Motor neuron (in vitro differentiated cells): Measurements from ENCODE around the gene VCPKMT. TPM values are rescaled to one million over a fixed set of nuclear protein-coding genes. Genes with fewer than 3 reads are reported as not detected.

Experiments used
- ATAC-seq, 8 experiments: fragments of 200-7000 bp; cut with Tn5 transposase; replicated peaks in 6 of 8; 2 replicates each; pipeline ENCODE4 v1.8.0; 2021; ENCODE audit warnings: mild to moderate bottlenecking in 8 of 8, moderate library complexity in 8 of 8
- H3K27ac ChIP-seq, 2 donors: fragments of 250-450 bp; sonication (Bioruptor Pico); 2 replicates each; pipeline ENCODE4 v1.9.0; 2021; ENCODE audit warnings: antibody characterized with exemption in 2 of 2, mild to moderate bottlenecking in 2 of 2, moderate library complexity in 1 of 2
- H3K4me1 ChIP-seq, 2 donors: fragments of 250-450 bp; sonication (Bioruptor Pico); replicated peaks in 1 of 2; 2 replicates each; pipeline ENCODE4 v1.6.1; 2021; ENCODE audit warnings: antibody characterized with exemption in 2 of 2, mild to moderate bottlenecking in 2 of 2, moderate library complexity in 1 of 2
- H3K4me3 ChIP-seq, 5 donors: fragments of 250-450 bp; sonication (Bioruptor Pico); 2 replicates each; pipeline ENCODE4 v1.9.0; 2021; ENCODE audit warnings: antibody characterized with exemption in 5 of 5, mild to moderate bottlenecking in 5 of 5, moderate library complexity in 4 of 5
- WGBS, 10 experiments: fragments of 450-650 bp; shearing (Covaris generic); methylation state at CpG; one replicate each; pipeline ENCODE4 v1.0.0; 2022; 5-methylcytosine and 5-hydroxymethylcytosine counted together
- in situ Hi-C, 9 experiments: fragments of 400-800 bp; cut with MboI; loops; one replicate each; pipeline ENCODE4 v1.15.0; 2021; ENCODE audit warnings: low sequenced_read_pairs in 9 of 9, low pct_unique_long_range_greater_than_20kb in 2 of 9; ENCODE audit not compliant: unreplicated experiment in 9 of 9
- total RNA-seq, 8 experiments: library from RNA; unstranded; fragments of 300-600 nt; gene quantifications; 2 replicates each; pipeline versions ENCODE4 v1.2.3 to v1.2.4, GENCODE V29; 2022

VCPKMT gene
- total RNA-seq, 8 experiments from 2014 or later: 9.2 to 12.3 (median 10.7) TPM

GRCh38 chr14:50110323-50111037 lies 5.9 kb downstream of the VCPKMT start:
- Histone ChIP-seq H3K4me3 (no peak overlapping the region), H3K27ac (no peak overlapping the region), H3K4me1 (peaks cover 4 to 7% of the 10 kb centered on the region in 2 donors)
- in situ Hi-C loops: loop anchor here in 5 of 9 experiments (25.0 kb wide), 2 partner anchors 248 to 473 kb away; partner anchors contain the start of genes NEMF (in 5 of the 5) and DNAAF2 (in 1 of the 5)
- 83 to 100% (median 90%) methylated on average over 1 to 4 of the region's 4 CpGs; no CpG with 5 or more reads in 1 of the 10 experiments for WGBS, 10 experiments
- no peak for ATAC-seq

DNA sequence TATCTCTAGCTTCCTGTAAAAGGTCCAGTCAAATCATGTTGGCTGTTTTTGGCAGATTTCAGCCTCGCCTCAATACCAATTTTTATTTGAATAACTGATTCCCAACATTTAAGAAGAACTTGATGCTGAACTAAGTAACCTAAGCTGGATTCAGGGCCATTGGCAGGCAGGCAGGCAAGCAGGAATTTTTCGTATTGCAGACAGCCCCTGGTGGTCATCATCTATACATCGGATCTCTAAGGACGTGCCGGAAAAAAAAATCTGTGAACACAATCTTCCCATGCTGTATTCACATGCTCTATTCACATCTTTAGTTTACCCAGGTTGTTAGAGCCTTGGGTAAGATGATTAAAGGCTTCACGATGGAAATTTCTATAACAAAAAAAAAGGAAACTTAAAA lies 7.0 kb downstream of the VCPKMT start:
- in situ Hi-C loops: loop anchor here in 8 of 9 experiments (10.0 to 25.0 kb wide), 3 partner anchors 245 to 472 kb away; partner anchors contain the start of genes NEMF (in 5 of the 8) and DNAAF2 (in 1 of the 8)

GRCh38 chr14:50107850-50108249 lies 8.5 kb downstream of the VCPKMT start:
- Histone ChIP-seq H3K4me1 (no peaks in the 10 kb centered on the region), H3K4me3 (no peak overlapping the region), H3K27ac (no peak overlapping the region)
- WGBS, 10 experiments: 75 to 100% (median 100%) methylated on average over 1 to 2 of the region's 2 CpGs; no CpG with 5 or more reads in 3 of the 10 experiments
- no peak for ATAC-seq
- in situ Hi-C loops: loop anchor here in 8 of 9 experiments (10.0 to 25.0 kb wide), 3 partner anchors 243 to 471 kb away; partner anchors contain the start of genes NEMF (in 5 of the 8) and DNAAF2 (in 1 of the 8)

More for the DNA sequence above, 7.0 kb downstream of the VCPKMT start:
- Histone ChIP-seq H3K4me1 (no peaks in the 10 kb centered on the region), H3K27ac (no peak overlapping the region), H3K4me3 (no peak overlapping the region)
- WGBS, 10 experiments: 71 to 100% (median 84%) methylated on average over 1 to 6 of the region's 6 CpGs; no CpG with 5 or more reads in 1 of the 10 experiments
- ATAC-seq: peak in 1 of 8 experiments; percentile 35

DNA sequence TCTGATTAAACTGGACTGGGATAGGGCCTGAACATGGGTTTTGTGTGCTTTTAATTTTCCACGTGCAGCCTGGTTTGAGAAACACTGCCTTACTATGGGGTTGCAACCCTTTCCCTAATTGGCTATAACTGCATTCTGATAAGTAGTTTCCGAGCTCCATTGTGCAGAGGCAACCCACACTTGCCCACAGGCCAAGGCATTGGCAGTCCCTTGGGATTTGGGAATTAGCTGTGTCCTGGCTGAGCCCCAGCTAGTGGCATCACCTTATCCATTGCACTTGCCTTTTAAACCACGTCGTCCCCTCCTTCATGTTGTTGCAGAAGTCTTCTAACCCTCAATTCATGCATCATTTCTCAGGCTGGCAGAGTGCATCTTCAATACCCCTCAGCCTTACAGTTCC lies 10.2 kb downstream of the VCPKMT start:
- H3K27ac ChIP-seq: no peak overlapping the region
- no peak for ATAC-seq
- no peak overlapping the region for H3K4me3 ChIP-seq
- no peaks in the 10 kb centered on the region for H3K4me1 ChIP-seq
- in situ Hi-C loops: loop anchor here in 8 of 9 experiments (10.0 to 25.0 kb wide), 3 partner anchors 241 to 469 kb away; partner anchors contain the start of genes NEMF (in 5 of the 8) and DNAAF2 (in 1 of the 8)
- 8 to 100% (median 63%) methylated on average over 1 to 4 of the region's 4 CpGs; no CpG with 5 or more reads in 1 of the 10 experiments for WGBS, 10 experiments

GRCh38 chr14:50103558-50103957 lies 12.8 kb downstream of the VCPKMT start:
- ATAC-seq: no peak
- no peak overlapping the region for H3K4me3 ChIP-seq
- H3K27ac ChIP-seq: no peak overlapping the region
- no peaks in the 10 kb centered on the region for H3K4me1 ChIP-seq
- WGBS, 10 experiments: 67 to 100% (median 91%) methylated on average over 1 to 6 of the region's 6 CpGs
- in situ Hi-C loops: loop anchor here in 8 of 9 experiments (10.0 to 25.0 kb wide), 3 partner anchors 239 to 466 kb away; partner anchors contain the start of genes NEMF (in 5 of the 8) and DNAAF2 (in 1 of the 8)

DNA sequence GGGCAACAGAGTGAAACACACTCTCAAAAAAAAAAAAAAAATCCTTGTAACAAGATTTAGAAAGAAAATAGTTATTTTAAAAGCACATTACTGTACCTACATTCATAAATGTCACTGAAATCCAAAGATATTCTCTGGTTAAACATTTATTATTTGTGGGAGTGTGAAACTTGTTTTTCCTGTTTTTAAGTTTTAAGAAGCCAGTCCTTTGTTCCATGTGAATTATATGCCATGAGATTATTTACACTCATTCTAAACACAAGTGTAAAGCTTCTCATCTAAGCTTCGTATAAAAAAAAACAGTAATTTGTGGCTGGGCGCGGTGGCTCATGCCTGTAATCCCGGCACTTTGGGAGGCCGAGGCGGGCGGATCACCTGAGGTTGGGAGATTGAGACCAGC lies 15.0 kb downstream of the VCPKMT start:
- ATAC-seq: no peak
- 92 to 100% (median 97%) methylated on average over 1 to 7 of the region's 7 CpGs; no CpG with 5 or more reads in 2 of the 10 experiments for WGBS, 10 experiments
- no peak overlapping the region for H3K4me3 ChIP-seq
- H3K27ac ChIP-seq: no peak overlapping the region
- no peaks in the 10 kb centered on the region for H3K4me1 ChIP-seq
- in situ Hi-C loops: loop anchor here in 8 of 9 experiments (10.0 to 25.0 kb wide), 3 partner anchors 237 to 464 kb away; partner anchors contain the start of genes NEMF (in 5 of the 8) and DNAAF2 (in 1 of the 8)

DNA sequence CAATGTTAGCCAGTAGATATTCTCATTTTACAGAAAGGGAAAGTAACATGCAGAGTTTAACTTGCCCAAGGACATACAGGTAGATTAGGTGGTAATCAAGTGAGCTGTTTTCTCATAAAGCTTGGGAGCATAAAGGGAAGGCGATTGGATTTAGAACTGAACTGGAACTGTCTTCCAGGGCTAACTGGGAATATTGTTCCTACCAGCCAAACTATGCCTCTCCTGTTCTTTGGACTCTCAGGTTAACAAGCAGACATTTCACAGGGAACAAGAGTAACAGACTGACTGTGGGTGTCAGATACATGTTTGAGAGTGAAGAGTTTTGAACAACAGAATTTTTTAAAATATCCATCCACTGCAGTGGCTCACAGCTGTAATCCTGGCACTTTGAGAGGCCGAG lies 15.6 kb downstream of the VCPKMT start:
- in situ Hi-C loops: loop anchor here in 8 of 9 experiments (10.0 to 25.0 kb wide), 3 partner anchors 236 to 464 kb away; partner anchors contain the start of genes NEMF (in 5 of the 8) and DNAAF2 (in 1 of the 8)
- WGBS, 10 experiments: 80 to 100% (median 87%) methylated on average over 1 to 2 of the region's 2 CpGs; no CpG with 5 or more reads in 4 of the 10 experiments
- no peaks in the 10 kb centered on the region for H3K4me1 ChIP-seq
- no peak overlapping the region for H3K27ac ChIP-seq
- no peak overlapping the region for H3K4me3 ChIP-seq
- no peak for ATAC-seq

- no peaks in the 10 kb centered on the region for H3K4me1 ChIP-seq
- H3K4me3 ChIP-seq: no peak overlapping the region
- peak in 3 of 8 experiments; percentile 18 to 77 (median 65) for ATAC-seq
- in situ Hi-C loops: no loop called here
- H3K27ac ChIP-seq: no peak overlapping the region
- WGBS, 10 experiments: 27 to 93% (median 85%) methylated on average over 2 to 4 of the region's 4 CpGs; no CpG with 5 or more reads in 1 of the 10 experiments
Observed at GRCh38 chr14:50099335-50099734, 17.0 kb downstream of the VCPKMT start.

DNA sequence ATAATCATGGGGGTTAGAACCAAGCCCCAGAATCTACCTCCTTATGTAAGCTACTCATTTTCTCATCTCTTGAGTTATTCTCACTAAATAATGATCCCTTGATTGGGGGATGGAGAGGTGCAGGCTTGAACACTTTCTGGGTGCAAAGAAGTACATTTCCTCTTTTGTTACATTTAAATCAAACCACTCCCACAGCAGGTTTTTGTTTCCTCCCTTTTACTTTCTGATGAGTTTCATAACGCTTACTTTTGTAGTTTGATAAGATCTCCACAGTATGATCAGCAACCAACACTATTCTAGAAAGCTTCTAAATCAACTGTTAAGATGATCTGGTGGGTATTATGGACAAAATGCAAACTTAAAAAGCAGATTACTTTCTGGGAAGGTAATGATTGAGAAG lies 20.5 kb downstream of the VCPKMT start:
- in situ Hi-C loops: no loop called here
- no peak overlapping the region for H3K27ac ChIP-seq
- WGBS, 10 experiments: 13 to 87% (median 76%) methylated on average over 1 of the region's 1 CpG; no CpG with 5 or more reads in 6 of the 10 experiments
- no peak for ATAC-seq
- no peak overlapping the region for H3K4me3 ChIP-seq
- H3K4me1 ChIP-seq: peaks cover 0 to 4% of the 10 kb centered on the region in 2 donors

DNA sequence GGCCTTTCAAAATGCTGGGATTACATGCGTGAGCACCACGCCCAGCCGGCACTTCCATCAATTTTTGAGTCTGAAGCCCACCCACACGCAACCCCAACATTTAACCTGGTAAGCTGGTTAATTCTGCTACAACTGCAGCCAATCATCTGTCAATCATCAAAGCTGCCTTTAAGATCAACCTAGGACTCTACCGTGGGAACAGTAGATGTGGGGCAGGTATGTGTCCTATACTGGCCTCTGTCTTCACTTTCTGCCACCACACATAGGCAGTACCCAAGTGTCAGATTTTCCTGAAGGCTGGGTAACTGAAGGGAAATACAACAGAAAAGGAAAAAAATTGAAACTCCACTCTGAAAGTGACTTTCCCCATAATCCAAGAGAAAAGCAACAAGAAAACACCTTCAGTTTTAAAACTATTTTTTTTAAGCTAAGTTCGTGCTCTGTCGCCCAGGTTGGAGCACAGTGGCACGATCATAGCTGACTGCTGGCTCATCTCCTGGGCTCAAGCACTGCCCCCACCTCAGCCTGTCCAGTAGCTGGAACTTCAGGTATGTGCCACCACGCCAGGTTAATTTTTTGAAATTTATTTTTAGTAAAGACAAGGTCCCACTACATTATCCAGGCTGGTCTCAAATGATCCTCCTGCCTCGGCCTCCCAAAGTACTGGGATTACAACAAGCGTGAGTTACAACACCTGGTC lies 22.2 kb downstream of the VCPKMT start:
- Histone ChIP-seq H3K27ac (no peak overlapping the region), H3K4me3 (no peak overlapping the region), H3K4me1 (peaks cover 0 to 4% of the 10 kb centered on the region in 2 donors)
- 90 to 100% (median 95%) methylated on average over 2 to 10 of the region's 11 CpGs; no CpG with 5 or more reads in 1 of the 10 experiments for WGBS, 10 experiments
- no peak for ATAC-seq
- in situ Hi-C loops: no loop called here

DNA sequence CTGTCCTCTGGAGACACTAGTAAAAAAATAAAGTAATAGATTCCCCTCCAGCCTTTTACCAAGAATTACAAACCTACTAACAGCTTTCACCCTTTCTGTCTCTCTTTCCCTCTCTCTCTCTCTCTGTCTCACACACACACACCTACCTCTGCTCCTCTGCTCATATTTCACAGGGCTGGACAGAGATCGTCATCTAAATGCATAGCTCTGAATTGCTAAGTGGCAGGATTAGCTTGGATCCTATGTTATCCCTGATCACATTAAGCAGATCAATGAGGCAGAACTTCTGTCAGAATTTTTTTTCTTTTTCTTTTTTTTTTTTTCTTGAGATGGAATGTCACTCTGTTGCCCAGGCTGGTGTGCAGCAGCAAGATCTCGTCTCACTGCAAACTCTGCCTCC lies 22.9 kb downstream of the VCPKMT start:
- in situ Hi-C loops: no loop called here
- peak in 4 of 8 experiments; percentile 32 to 91 (median 90) for ATAC-seq
- 0 to 100% (median 88%) methylated on average over 1 of the region's 2 CpGs; no CpG with 5 or more reads in 3 of the 10 experiments for WGBS, 10 experiments

GRCh38 chr14:50092006-50092555 lies 24.3 kb downstream of the VCPKMT start:
- 65 to 100% (median 86%) methylated on average over 1 to 5 of the region's 6 CpGs; no CpG with 5 or more reads in 2 of the 10 experiments for WGBS, 10 experiments
- ATAC-seq: no peak
- H3K27ac ChIP-seq: no peak overlapping the region
- in situ Hi-C loops: no loop called here
- peaks cover 0 to 4% of the 10 kb centered on the region in 2 donors for H3K4me1 ChIP-seq
- no peak overlapping the region for H3K4me3 ChIP-seq

More for the DNA sequence above, 22.9 kb downstream of the VCPKMT start:
- Histone ChIP-seq H3K4me3 (no peak overlapping the region), H3K27ac (no peak overlapping the region), H3K4me1 (peaks cover 0 to 4% of the 10 kb centered on the region in 2 donors)
